Middle frontal gyrus (tissue), 1 donor: ENCODE data around the gene GPX7.
A peak's percentile ranks its signal among the peaks of the same experiment; 100 is the strongest.
"Not testable (repeated sequence)": the region's sequence is repeated elsewhere in the genome, so short reads cannot be mapped to it uniquely, and the experiment has no call there.

Source experiments
- DNase-seq: peaks from one replicate; pipeline ENCODE4 v3.0.0-alpha.2; 2015; ENCODE audit warnings: low spot score; ENCODE audit errors: extremely low spot score

The GPX7 gene

GRCh38 chr1:52601991-52602855 is at the start of gene GPX7:
GPX7 (plus strand) TSS chr1:52602371; CDS start chr1:52602410, 39 bp downstream.
- no peak for DNase-seq

- peak; percentile 9 for DNase-seq
Measured at GRCh38 chr1:52552505-52553361, 49.4 kb upstream of the GPX7 start, which contains the start of gene TUT4. TUT4 (minus strand) TSS chr1:52553092; CDS start chr1:52526280, 26,812 bp downstream.

GRCh38 chr1:52553362-52554266 is 48.6 kb upstream of the GPX7 start:
- DNase-seq, result peak; percentile 31

- DNase-seq, result no peak
Measured at GRCh38 chr1:52554267-52554640, 47.9 kb upstream of the GPX7 start.

- DNase-seq, result no peak
Measured at GRCh38 chr1:52554756-52555155, 47.4 kb upstream of the GPX7 start.

GRCh38 chr1:52556641-52557360 is 45.4 kb upstream of the GPX7 start:
- no peak for DNase-seq

- no peak for DNase-seq
Measured at GRCh38 chr1:52558941-52559340, 43.2 kb upstream of the GPX7 start.

GRCh38 chr1:52559875-52560274 is 42.3 kb upstream of the GPX7 start:
- no peak for DNase-seq

- DNase-seq, result no peak
Measured at GRCh38 chr1:52562766-52563165, 39.4 kb upstream of the GPX7 start.

- DNase-seq, result no peak
Measured at GRCh38 chr1:52567943-52568342, 34.2 kb upstream of the GPX7 start.

GRCh38 chr1:52569449-52570210 is 32.5 kb upstream of the GPX7 start:
- no peak for DNase-seq

- DNase-seq, result no peak
Measured at GRCh38 chr1:52571783-52572182, 30.4 kb upstream of the GPX7 start.

GRCh38 chr1:52572387-52572786 is 29.8 kb upstream of the GPX7 start:
- DNase-seq, result no peak

GRCh38 chr1:52574594-52574993 is 27.6 kb upstream of the GPX7 start:
- DNase-seq, result no peak

- DNase-seq, result no peak
Measured at GRCh38 chr1:52576074-52576473, 26.1 kb upstream of the GPX7 start.

- DNase-seq, result not testable (repeated sequence)
Measured at GRCh38 chr1:52578066-52578465, 24.1 kb upstream of the GPX7 start.

GRCh38 chr1:52579415-52579814 is 22.8 kb upstream of the GPX7 start:
- DNase-seq, result no peak

GRCh38 chr1:52580283-52580682 is 21.9 kb upstream of the GPX7 start:
- no peak for DNase-seq

GRCh38 chr1:52582116-52582696 is 20.0 kb upstream of the GPX7 start:
- DNase-seq, result no peak
